Heart right ventricle (tissue), 16 donors: Measurements from ENCODE around the gene MR1. TPM values are rescaled to one million over a fixed set of nuclear protein-coding genes. Genes with fewer than 3 reads are reported as not detected.
A peak's percentile ranks its signal among the peaks of the same experiment; 100 is the strongest.

Experiments
- ATAC-seq, 8 donors: fragments of 200-7000 bp; cut with Tn5 transposase; one replicate each; pipeline ENCODE4 v1.9.1; 2020; ENCODE audit warnings: mild to moderate bottlenecking in 8 of 8, moderate library complexity in 8 of 8, moderate number of reproducible peaks in 1 of 8
- DNase-seq, 2 donors: peaks; one replicate each; pipeline ENCODE4 v3.0.0-alpha.2; 2020
- H3K27ac ChIP-seq, 10 donors: fragments of 200-600 bp; sonication (generic) in 2 of 10; one replicate each; pipeline versions ENCODE4 v1.5.0 to v1.8.0; 2020 to 2022; ENCODE audit warnings: mild to moderate bottlenecking in 3 of 10
- H3K27me3 ChIP-seq, 7 donors: fragments of 200-600 bp; one replicate each; pipeline ENCODE4 v1.8.0; 2021 to 2022; ENCODE audit warnings: mild to moderate bottlenecking in 2 of 7
- H3K36me3 ChIP-seq, 9 donors: fragments of 200-600 bp; sonication (generic) in 1 of 9; one replicate each; pipeline versions ENCODE4 v1.5.0 to v1.8.0; 2020 to 2022; ENCODE audit warnings: mild to moderate bottlenecking in 2 of 9
- H3K4me1 ChIP-seq, 9 donors: fragments of 200-600 bp; sonication (generic) in 1 of 9; one replicate each; pipeline versions ENCODE4 v1.5.0 to v1.8.0; 2020 to 2022; ENCODE audit warnings: mild to moderate bottlenecking in 4 of 9
- H3K4me3 ChIP-seq, 10 donors: fragments of 200-600 bp; sonication (generic) in 2 of 10; one replicate each; pipeline versions ENCODE4 v1.5.0 to v1.8.0; 2020 to 2022; ENCODE audit warnings: mild to moderate bottlenecking in 7 of 10, moderate library complexity in 2 of 10
- H3K9me3 ChIP-seq, 11 donors: fragments of 200-600 bp in 10 of 11; sonication (generic) in 2 of 11; one replicate each; pipeline versions ENCODE4 v1.5.0 to v1.8.0; 2013 to 2022; ENCODE audit warnings: mild to moderate bottlenecking in 2 of 11, control low read depth in 1 of 11, moderate library complexity in 1 of 11
- WGBS, 2 donors: extraction: QIAGEN DNeasy Blood & Tissue Kit; methylation state at CpG; one replicate each; pipeline ENCODE4 v1.1.7; 2013; ENCODE audit warnings: inconsistent platforms in 1 of 2; 5-methylcytosine and 5-hydroxymethylcytosine counted together
- intact Hi-C, 10 donors: fragments of 100-400 bp; cut with DNase I; formaldehyde crosslinking; loops; one replicate each; pipeline versions ENCODE4 v1.11.1 to v1.14.2; 2022
- long read RNA-seq, 3 donors: library from polyadenylated mRNA; unstranded; transcript quantifications; one replicate each; pipeline ENCODE4 v2.0.0, GENCODE V29; 2020 to 2021
- polyA plus RNA-seq, 2 donors: library from polyadenylated mRNA; stranded (reverse); fragments of 200-250 nt; gene quantifications; one replicate each; pipeline ENCODE4 v1.2.3, GENCODE V29; 2013
- total RNA-seq, 10 donors: library from RNA; stranded (reverse); fragmentation: NEBNext Ultra II Directional in 3 of 10; extraction: Animal tissue kit (Norgen Biotek cat#: 25700) in 3 of 10; gene quantifications; one replicate each; pipeline versions ENCODE4 v1.2.1 to v1.2.4, GENCODE V29; 2021 to 2023
- TF ChIP-seq, protein P1 (sequence below), 9 donors: fragments of 200-600 bp; sonication (generic) in 2 of 9; IDR thresholded peaks; one replicate each; pipeline versions ENCODE4 v1.5.0 to v1.8.0; 2021 to 2022; ENCODE audit warnings: antibody characterized with exemption in 9 of 9, mild to moderate bottlenecking in 5 of 9, moderate library complexity in 1 of 9
- donor health status: Arrhythmogenic right ventricular cardiomyopathy.
- donor health status: ischemic (EF 13 %, LVEDD 7.1; RV severe dilation, severe dysfunction).
- donor health status: healthy with polysubstance abuse.
- donor health status: DM: no; HTN: yes; CAD: no.
- donor health status: DM: no; HTN: no; CAD: no.
- donor health status: ischemic (EF 25% LVEDD 6.9; RV normal size, moderate dysfunction).
- donor health status: ischemic (EF 25% LVEDD 5.7; RV mildly dilated, moderate dysfunction).
- donor health status: healthy.
- donor health status: DM: yes; HTN: yes; CAD: no.
- donor health status: Ischemic cardiomyopathy.
- donor health status: ischemic (EF 35%, LVEDD 5.7; RV mildly dilated, moderate dysfunction).
- donor health status: nonischemic (EF 11% LVEDD 7.7; RV severe dilation, severe dysfunction).
- donor health status: DM: yes; HTN: yes; CAD: no.
- donor health status: PGD.
- donor health status: ischemic (EF 29% LVEDD 5.4; RV normal size, mild dysfunction).
- donor health status: nonischemic (EF 23%, LVEDD 6.1; RV moderate dilation, normal function).

The MR1 gene
- 1 to 10 TPM; 1.8 to 8.2 (median 3.2) TPM for total RNA-seq
- polyA plus RNA-seq, result 1 to 10 TPM in 1 of 2 donors, under 1 TPM in 1; 0.88 to 2.1 TPM
- long read RNA-seq, donor 1, partial matches to known transcripts, result 0 of 2 reads
- long read RNA-seq, donor 1, other reads (novel, unspliced or antisense), result 0 of 2 reads
- long read RNA-seq, donor 2, full-length matches to known transcripts, result 3 of 5 reads
- long read RNA-seq, donor 2, partial matches to known transcripts, result 0 of 5 reads
- long read RNA-seq, donor 2, other reads (novel, unspliced or antisense), result 2 of 5 reads
- long read RNA-seq, donor 3, partial matches to known transcripts, result 1 of 3 reads
- long read RNA-seq, donor 3, other reads (novel, unspliced or antisense), result 0 of 3 reads

- DNase-seq, result peak in 1 of 2 donors; percentile 45
- H3K27me3 ChIP-seq, result no peaks in the 10 kb centered on the region
- H3K9me3 ChIP-seq, result no peaks in the 10 kb centered on the region
- peak within 1 kb of the TSS; percentile 75 to 99 (median 84) for H3K27ac ChIP-seq
- TF ChIP-seq, protein P1, sequence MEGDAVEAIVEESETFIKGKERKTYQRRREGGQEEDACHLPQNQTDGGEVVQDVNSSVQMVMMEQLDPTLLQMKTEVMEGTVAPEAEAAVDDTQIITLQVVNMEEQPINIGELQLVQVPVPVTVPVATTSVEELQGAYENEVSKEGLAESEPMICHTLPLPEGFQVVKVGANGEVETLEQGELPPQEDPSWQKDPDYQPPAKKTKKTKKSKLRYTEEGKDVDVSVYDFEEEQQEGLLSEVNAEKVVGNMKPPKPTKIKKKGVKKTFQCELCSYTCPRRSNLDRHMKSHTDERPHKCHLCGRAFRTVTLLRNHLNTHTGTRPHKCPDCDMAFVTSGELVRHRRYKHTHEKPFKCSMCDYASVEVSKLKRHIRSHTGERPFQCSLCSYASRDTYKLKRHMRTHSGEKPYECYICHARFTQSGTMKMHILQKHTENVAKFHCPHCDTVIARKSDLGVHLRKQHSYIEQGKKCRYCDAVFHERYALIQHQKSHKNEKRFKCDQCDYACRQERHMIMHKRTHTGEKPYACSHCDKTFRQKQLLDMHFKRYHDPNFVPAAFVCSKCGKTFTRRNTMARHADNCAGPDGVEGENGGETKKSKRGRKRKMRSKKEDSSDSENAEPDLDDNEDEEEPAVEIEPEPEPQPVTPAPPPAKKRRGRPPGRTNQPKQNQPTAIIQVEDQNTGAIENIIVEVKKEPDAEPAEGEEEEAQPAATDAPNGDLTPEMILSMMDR (IDR thresholded peaks at IDR 0.05), result no peak
- 17 to 34% methylated on average over 9 of the region's 9 CpGs for WGBS, 2 donors
- ATAC-seq, result peak; percentile 81 to 97 (median 94)
- H3K4me1 ChIP-seq, result peaks cover 6 to 63% (median 19%) of the 10 kb centered on the region in 9 donors
- peak within 1 kb of the TSS in 9 of 10 donors; percentile 41 to 68 (median 50) for H3K4me3 ChIP-seq
- intact Hi-C loops, result loop anchor here in 3 of 10 donors (5.0 to 10.0 kb wide), 2 partner anchors 51 to 53 kb away; partner anchors contain the start of gene IER5 (in 3 of the 3)
- peaks cover 0 to 5% (median 0%) of the 10 kb centered on the region in 9 donors for H3K36me3 ChIP-seq
Observed at GRCh38 chr1:181033799-181034451, at the start of gene MR1. Gene MR1, plus strand, starts transcription at chr1:181033983. Its CDS starts 25 bp downstream, at chr1:181034008.

GRCh38 chr1:180988253-180988752, 45.5 kb upstream of the MR1 start:
- ATAC-seq (no peak), DNase-seq (no peak)
- intact Hi-C loops, result no loop called here
- no peak overlapping the region for H3K27ac ChIP-seq
- TF ChIP-seq, protein P1 (IDR thresholded peaks at IDR 0.05), result no peak
- H3K27me3 ChIP-seq, result no peaks in the 10 kb centered on the region
- H3K4me1 ChIP-seq, result peaks cover 0 to 9% (median 0%) of the 10 kb centered on the region in 9 donors
- no peak overlapping the region for H3K4me3 ChIP-seq
- no peaks in the 10 kb centered on the region for H3K9me3 ChIP-seq
- WGBS, 2 donors, result 74 to 75% methylated on average over 8 of the region's 8 CpGs
- peaks cover 0 to 100% (median 47%) of the 10 kb centered on the region in 9 donors for H3K36me3 ChIP-seq

GRCh38 chr1:180994262-180994661, 39.5 kb upstream of the MR1 start:
- Histone ChIP-seq H3K27me3 (no peaks in the 10 kb centered on the region), H3K36me3 (peaks cover 0 to 87% (median 4%) of the 10 kb centered on the region in 9 donors), H3K9me3 (no peaks in the 10 kb centered on the region), H3K4me3 (no peak overlapping the region), H3K4me1 (peaks cover 0 to 9% (median 0%) of the 10 kb centered on the region in 9 donors), H3K27ac (no peak overlapping the region)
- WGBS, 2 donors, result 45 to 67% methylated on average over 3 of the region's 3 CpGs
- intact Hi-C loops, result loop anchor here in 1 of 10 donors (5.0 kb wide), 1 partner anchor 42 kb away; no protein-coding TSS in a partner anchor
- ATAC-seq (peak in 4 of 8 donors; percentile 35 to 71 (median 65)), DNase-seq (no peak)
- TF ChIP-seq, protein P1 (IDR thresholded peaks at IDR 0.05), result no peak

GRCh38 chr1:180997843-180998504, 35.8 kb upstream of the MR1 start:
- WGBS, 2 donors, result 88% methylated on average over 4 of the region's 4 CpGs
- intact Hi-C loops, result no loop called here

More at GRCh38 chr1:180997843-180998504, 35.8 kb upstream of the MR1 start:
- TF ChIP-seq, protein P1 (IDR thresholded peaks at IDR 0.05), result no peak
- no peak overlapping the region for H3K4me3 ChIP-seq
- ATAC-seq (no peak), DNase-seq (no peak)
- no peaks in the 10 kb centered on the region for H3K27me3 ChIP-seq
- no peaks in the 10 kb centered on the region for H3K4me1 ChIP-seq
- H3K9me3 ChIP-seq, result no peaks in the 10 kb centered on the region
- H3K27ac ChIP-seq, result no peak overlapping the region
- peaks cover 0 to 89% (median 13%) of the 10 kb centered on the region in 9 donors for H3K36me3 ChIP-seq
